NB4 (cell line): Measurements from ENCODE around the gene PIGZ.

ENCODE experiments used
- DNase-seq: peaks from one replicate; pipeline ENCODE4 v3.0.0; 2010; ENCODE audit warnings: low read depth
- H3K4me3 ChIP-seq: one replicate; pipeline ENCODE4 v1.5.1; 2011; ENCODE audit warnings: mild to moderate bottlenecking, low read depth, low read length, moderate library complexity
- CTCF ChIP-seq: IDR thresholded peaks from one replicate; pipeline ENCODE4 v1.5.1; 2012; ENCODE audit warnings: low read depth, low read length
- MAX ChIP-seq: IDR thresholded peaks from 2 replicates; pipeline ENCODE4 v1.6.1; 2011; ENCODE audit warnings: low read depth, low read length
- MYC ChIP-seq: IDR thresholded peaks from 2 replicates; pipeline ENCODE4 v1.6.1; 2011; ENCODE audit warnings: low read depth, low read length
- POLR2A ChIP-seq: IDR thresholded peaks from 2 replicates; pipeline ENCODE4 v1.6.1; 2011; ENCODE audit warnings: mild to moderate bottlenecking; ENCODE audit not compliant: insufficient read length; ENCODE audit errors: extremely low read depth

Gene PIGZ

DNA sequence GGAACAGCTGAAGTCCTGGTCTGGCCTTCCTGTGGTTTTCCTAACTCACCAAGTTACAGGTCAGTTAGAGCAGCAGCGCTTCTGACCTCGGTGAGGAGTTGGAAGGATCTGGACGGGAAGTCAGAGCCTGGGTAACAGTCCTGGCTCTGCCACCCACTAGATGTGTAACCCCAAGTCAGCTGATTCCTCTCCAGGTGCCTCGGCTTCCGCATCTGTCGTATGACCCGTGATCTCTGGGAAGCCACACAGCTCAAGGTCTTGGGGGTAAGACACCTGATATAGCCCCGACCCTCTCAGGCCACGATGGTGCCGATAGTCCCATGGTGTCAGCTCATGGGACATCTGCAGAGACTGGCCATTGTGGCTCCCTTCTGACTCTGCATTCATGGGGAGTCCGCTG lies 8.3 kb upstream of the PIGZ start:
- TF ChIP-seq CTCF (no peak), MAX (no peak), MYC (no peak), POLR2A (no peak)
- no peak overlapping the region for H3K4me3 ChIP-seq
- no peak for DNase-seq

- no peak for TF ChIP-seq POLR2A
- no peak for TF ChIP-seq MYC
- TF ChIP-seq MAX = no peak
- no peak for TF ChIP-seq CTCF
- no peak overlapping the region for H3K4me3 ChIP-seq
- DNase-seq = no peak
These were observed 6.7 kb upstream of the PIGZ start for GRCh38 chr3:196975349-196975748.

DNA sequence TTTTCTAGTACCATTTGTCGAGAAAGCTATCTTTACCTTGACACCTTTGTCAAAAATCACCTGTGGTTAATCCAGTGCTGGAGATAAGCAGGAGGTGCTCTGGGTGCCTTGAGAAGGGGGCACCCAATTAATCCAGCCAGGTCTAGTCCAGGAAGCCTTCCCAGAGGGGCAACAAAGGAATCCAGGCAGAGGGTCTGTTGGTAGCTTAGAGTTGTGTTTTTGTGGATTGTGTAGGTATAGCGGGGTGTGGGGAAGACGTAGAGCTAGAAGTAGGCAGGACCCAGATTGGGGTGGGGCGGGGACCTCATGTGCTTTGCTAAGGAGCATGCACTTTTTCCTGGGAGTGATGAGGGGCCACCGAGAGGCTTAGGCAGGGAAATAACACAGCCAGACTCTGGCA lies 6.0 kb upstream of the PIGZ start:
- no peak for TF ChIP-seq MYC
- TF ChIP-seq MAX = no peak
- no peak for TF ChIP-seq CTCF
- no peak for TF ChIP-seq POLR2A
- no peak for DNase-seq
- no peak overlapping the region for H3K4me3 ChIP-seq

DNA sequence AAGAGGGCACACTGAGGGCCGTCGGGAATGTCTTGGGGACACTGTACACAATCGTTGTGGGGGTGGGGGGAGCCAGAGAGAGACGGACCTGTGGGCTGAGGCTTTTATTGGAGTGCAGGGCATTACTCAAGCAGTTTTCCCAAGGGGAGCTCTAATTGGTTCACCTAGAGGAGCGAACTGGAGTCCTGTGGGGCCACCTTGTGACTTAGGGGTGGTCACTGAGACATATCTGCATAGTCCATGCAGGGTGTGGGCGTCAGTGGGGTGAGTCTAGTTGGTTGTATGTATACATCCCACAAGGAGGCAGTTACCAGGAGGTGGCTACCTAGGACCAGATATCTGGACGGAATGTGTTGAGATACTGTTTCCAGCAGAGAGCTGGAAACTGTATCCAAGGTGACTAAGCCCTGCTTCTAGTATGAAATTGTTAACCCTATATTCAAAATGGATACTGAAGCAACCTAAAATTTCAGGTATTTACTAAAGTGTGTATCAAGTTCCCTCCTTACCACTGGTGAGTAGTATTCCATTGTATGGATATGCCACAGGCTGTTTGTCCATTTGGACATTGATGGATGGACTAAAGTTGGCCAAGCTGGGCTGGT lies 2.6 kb upstream of the PIGZ start:
- H3K4me3 ChIP-seq = no peak overlapping the region
- DNase-seq = peak; percentile 70
- TF ChIP-seq MAX (no peak), POLR2A (no peak), MYC (no peak), CTCF (no peak)

DNA sequence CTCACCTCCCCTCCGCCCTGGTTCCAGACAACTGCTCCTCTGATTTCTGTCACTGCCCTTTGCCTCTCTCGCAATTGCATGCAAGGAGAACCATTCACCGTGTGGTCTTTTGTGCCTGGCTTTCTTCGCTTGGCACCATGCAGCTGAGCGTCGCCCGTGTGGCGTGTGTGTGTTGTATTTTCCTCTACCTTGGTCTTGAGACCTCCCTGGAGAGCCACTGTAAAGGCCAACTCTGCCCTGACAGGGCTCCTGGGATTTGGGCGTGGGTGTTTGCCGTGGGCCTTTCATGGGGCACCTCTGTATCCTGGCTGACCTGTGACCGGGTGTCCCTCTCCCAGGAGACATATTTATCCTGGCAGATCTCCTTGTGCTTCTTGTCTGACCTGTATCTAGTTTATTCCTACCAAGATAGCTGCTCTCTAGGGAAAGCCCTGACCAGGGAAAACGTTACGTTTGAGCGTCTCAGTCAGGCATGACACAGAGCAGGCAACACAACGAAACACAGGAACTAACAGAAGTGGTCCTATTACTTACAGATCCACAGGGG lies 2.0 kb upstream of the PIGZ start:
- TF ChIP-seq CTCF = no peak
- no peak for TF ChIP-seq MAX
- TF ChIP-seq MYC = no peak
- no peak for TF ChIP-seq POLR2A
- peak; percentile 29 for DNase-seq
- no peak overlapping the region for H3K4me3 ChIP-seq
